ENCODE results near the gene UBE2E2. TPM values are rescaled to one million over a fixed set of nuclear protein-coding genes. Genes with fewer than 3 reads are reported as not detected.

The UBE2E2 gene
- polyA plus RNA-seq, 1 donor from 2014 or later, result 19.8 TPM

GRCh38 chr3:23611737-23612295, 408.7 kb downstream of the UBE2E2 start:
- no peak for TF ChIP-seq EZH2 (IDR thresholded peaks at IDR 0.05; ENCODE audit: borderline replicate concordance, insufficient read depth, low read length, poor library complexity, severe bottlenecking)
- no peak for TF ChIP-seq RAD21 (conservative IDR thresholded peaks at IDR 0.05)
- no peak for TF ChIP-seq POLR2AphosphoS5 (IDR thresholded peaks at IDR 0.05)
- no peak for TF ChIP-seq MXI1 (conservative IDR thresholded peaks at IDR 0.05; ENCODE audit: poor library complexity, severe bottlenecking)
- no peak for TF ChIP-seq CTCF (IDR thresholded peaks at IDR 0.05; ENCODE audit: poor library complexity, severe bottlenecking)
- TF ChIP-seq REST (IDR thresholded peaks at IDR 0.05; ENCODE audit: borderline replicate concordance), result no peak
- TF ChIP-seq SMC3 (conservative IDR thresholded peaks at IDR 0.05; ENCODE audit: poor library complexity), result no peak
- TF ChIP-seq EP300 (conservative IDR thresholded peaks at IDR 0.05; ENCODE audit: poor library complexity, severe bottlenecking), result no peak
- no peak for TF ChIP-seq TAF1 (IDR thresholded peaks at IDR 0.05; ENCODE audit: low read depth)
- Histone ChIP-seq H3K4me3 (ENCODE audit: low read length) (no peak overlapping the region), H3K9ac (ENCODE audit: low read length) (no peak overlapping the region), H3K27me3 (ENCODE audit: insufficient read depth, low read depth, low read length) (no peaks in the 10 kb centered on the region), H3K79me2 (replicated peaks; ENCODE audit: insufficient read depth, low read length) (no peaks in the 10 kb centered on the region), H3K36me3 (ENCODE audit: insufficient read depth, low read length) (no peaks in the 10 kb centered on the region), H3K4me2 (ENCODE audit: low read length) (no peak overlapping the region), H3K9me3 (ENCODE audit: low read length) (no peaks in the 10 kb centered on the region), H3K27ac (ENCODE audit: low read length) (no peak overlapping the region), H3F3A (ENCODE audit: insufficient read depth, low read length, poor library complexity, severe bottlenecking) (no peaks in the 10 kb centered on the region), H4K20me1 (ENCODE audit: insufficient read depth) (no peaks in the 10 kb centered on the region), H3K9me2 (ENCODE audit: insufficient read depth, low read length) (no peaks in the 10 kb centered on the region), H2AFZ (ENCODE audit: low read depth, low read length) (no peak overlapping the region)

- Histone ChIP-seq H4K20me1 (ENCODE audit: insufficient read depth) (no peaks in the 10 kb centered on the region), H3K36me3 (ENCODE audit: insufficient read depth, low read length) (no peaks in the 10 kb centered on the region), H3F3A (ENCODE audit: insufficient read depth, low read length, poor library complexity, severe bottlenecking) (no peaks in the 10 kb centered on the region), H3K9me2 (ENCODE audit: insufficient read depth, low read length) (no peaks in the 10 kb centered on the region), H3K4me3 (ENCODE audit: low read length) (no peak overlapping the region), H3K27ac (ENCODE audit: low read length) (no peak overlapping the region), H3K27me3 (ENCODE audit: insufficient read depth, low read depth, low read length) (no peaks in the 10 kb centered on the region), H3K4me2 (ENCODE audit: low read length) (no peak overlapping the region), H3K9ac (ENCODE audit: low read length) (no peak overlapping the region), H2AFZ (ENCODE audit: low read depth, low read length) (no peak overlapping the region), H3K79me2 (replicated peaks; ENCODE audit: insufficient read depth, low read length) (no peaks in the 10 kb centered on the region), H3K9me3 (ENCODE audit: low read length) (no peaks in the 10 kb centered on the region)
- TF ChIP-seq RAD21 (conservative IDR thresholded peaks at IDR 0.05) (no peak), REST (IDR thresholded peaks at IDR 0.05; ENCODE audit: borderline replicate concordance) (no peak)
These were observed 409.3 kb downstream of the UBE2E2 start for GRCh38 chr3:23612296-23612891.
